GM21576 (cell line): ENCODE measurements around the gene GLTPD2.

Source experiments
- ATAC-seq: cut with Tn5 transposase; IDR thresholded peaks from one replicate; pipeline ENCODE4 v1.9.1; 2021; ENCODE audit warnings: mild to moderate bottlenecking, moderate library complexity; ENCODE audit not compliant: unreplicated experiment

The GLTPD2 gene

DNA sequence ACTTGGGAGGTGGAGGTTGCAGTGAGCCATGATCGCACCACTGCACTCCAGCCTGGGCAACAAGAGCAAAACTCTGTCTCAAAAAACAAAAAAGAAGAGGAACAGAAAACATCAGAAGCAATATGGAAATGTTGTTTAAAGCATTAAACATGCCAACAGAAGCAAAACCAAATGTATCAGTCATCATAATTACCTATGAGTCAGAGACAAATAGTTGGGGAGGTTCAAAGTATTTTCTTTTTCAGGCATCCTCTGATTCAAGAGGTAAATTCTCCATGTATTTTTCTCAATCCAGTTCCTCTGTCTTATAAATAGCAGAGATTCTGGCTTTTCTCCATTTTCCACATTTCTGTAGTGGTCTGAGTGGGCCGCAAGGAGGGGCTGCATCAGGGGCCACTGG is 19.1 kb upstream of the GLTPD2 start:
- ATAC-seq, result no peak

DNA sequence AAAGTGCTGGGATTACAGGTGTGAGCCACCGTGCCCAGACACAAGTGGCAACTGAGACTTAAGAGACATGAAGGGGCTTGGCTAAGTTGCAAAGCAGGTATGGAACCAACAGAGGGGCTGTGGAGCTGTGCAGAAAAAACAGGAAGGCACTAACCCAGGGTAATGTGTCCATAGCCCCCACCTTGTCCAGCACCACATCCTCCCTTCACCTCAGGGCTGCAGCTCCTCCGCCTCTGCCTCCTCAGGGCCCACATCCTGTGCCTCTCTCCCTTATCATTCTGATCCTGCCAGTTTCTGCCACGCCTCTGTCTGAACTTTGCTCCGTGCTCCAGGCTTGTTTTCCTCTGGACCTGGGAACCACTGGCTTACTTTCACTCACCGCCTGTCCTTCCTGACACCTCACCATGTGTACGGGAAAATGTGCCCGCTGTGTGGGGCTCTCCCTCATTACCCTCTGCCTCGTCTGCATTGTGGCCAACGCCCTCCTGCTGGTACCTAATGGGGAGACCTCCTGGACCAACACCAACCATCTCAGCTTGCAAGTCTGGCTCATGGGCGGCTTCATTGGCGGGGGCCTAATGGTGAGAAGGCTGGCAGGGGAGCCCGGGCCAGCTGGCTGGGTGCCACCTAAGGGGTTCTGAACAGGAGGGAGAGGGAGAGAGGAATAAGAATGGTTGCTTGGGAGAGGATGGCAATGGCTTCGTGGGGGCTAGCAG is 17.1 kb upstream of the GLTPD2 start, which contains the start of gene TM4SF5:
TM4SF5 (plus strand) TSS at position 368 of the 716 bp plus-strand sequence; CDS start at position 405, 37 bp downstream.
- no peak for ATAC-seq

DNA sequence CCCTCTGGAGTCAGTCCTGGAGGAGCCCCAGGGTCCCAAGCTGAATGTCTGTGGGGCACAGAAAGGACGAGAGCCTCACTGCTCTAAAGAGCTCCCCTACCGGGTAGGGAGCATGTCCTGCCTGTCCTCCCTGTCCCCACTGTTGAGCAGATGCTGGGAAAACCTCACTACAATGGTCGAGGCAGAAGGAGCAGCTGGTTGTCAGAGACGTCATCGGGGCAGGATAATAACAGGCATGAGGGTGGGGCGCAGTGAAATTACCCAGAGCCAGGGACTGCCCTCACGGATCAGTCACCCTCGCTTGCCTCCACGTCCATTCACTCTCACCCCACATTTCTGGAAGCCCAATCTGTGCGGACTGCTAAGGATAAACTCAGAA is 16.5 kb upstream of the GLTPD2 start:
- ATAC-seq, result no peak

DNA sequence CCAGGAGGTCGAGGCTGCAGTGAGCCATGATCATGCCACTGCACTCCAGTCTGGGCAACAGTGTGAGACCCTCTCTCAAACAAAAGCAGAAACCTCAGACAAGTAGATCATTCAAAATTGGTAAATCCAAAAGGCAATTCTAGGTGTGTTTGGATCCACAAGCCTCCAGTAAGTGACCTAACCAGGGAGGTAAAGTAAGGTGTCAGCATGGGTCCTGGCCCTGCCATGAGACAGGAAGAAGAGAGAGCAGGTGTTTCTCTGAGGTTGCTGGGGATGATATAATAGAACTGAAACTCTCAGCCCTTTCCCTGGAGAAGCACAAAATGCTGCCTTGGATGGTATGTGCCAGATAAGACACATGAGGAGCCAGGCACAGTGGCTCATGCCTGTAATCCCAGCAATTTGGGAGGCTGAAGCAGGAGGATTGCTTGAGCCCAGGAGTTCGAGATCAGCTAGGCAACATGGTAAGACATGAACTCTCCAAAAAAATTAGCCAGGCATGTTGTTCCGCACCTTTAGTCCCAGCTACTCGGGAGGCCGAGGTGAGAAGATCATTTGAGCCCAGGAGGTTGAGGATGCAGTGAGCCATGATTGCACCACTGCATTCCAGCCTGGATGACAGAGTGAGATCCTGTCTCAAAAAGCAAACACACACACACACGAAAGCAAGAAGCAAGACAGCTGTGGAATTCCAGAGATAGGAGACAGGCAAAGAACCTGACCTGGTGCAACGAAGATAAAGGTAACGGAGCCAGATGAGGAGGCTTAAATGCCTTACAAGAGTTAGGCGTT is 10.6 kb upstream of the GLTPD2 start:
- no peak for ATAC-seq

DNA sequence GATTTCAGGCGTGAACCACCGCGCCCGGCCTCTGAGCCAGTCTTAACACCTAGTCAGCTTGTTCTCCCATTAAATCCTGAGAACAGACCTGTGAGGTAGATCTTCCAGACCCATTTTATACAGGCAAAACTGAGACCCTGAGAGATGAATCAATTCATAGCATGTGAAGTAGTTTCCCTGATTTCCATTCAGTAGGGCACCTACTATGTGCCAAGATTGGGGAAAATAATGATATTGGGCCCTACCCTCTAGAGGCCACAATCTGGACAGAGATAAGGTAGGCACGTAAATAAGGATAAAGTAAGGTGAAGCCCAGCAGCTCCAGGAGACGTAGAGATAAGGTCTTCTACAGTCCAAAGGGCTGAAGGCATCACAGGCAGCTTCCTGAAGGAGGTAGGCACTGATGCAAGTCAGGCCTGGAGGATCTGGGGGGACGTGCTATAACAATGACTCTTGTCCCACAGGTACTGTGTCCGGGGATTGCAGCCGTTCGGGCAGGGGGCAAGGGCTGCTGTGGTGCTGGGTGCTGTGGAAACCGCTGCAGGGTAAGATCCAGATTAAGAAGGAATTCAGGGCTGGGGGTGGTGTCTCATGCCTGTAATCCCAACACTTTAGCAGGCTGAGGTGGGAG is 8.3 kb upstream of the GLTPD2 start:
- ATAC-seq, result no peak

DNA sequence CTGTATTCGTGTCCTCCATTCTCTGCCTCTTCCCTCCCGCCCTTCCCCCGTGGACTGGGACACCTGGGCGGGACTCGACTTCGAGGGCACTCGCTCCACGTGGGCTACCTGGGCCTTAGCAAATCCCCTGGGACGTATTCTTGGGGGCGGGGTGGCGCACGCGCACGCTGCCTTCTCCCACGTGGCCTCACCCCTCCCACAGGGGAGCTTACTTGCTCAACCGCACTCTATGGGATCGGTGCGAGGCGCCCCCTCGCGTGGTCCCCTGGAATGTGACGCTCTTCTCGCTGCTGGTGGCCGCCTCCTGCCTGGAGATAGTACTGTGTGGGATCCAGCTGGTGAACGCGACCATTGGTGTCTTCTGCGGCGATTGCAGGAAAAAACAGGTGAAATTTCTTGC is 6.1 kb upstream of the GLTPD2 start:
- ATAC-seq, result no peak

DNA sequence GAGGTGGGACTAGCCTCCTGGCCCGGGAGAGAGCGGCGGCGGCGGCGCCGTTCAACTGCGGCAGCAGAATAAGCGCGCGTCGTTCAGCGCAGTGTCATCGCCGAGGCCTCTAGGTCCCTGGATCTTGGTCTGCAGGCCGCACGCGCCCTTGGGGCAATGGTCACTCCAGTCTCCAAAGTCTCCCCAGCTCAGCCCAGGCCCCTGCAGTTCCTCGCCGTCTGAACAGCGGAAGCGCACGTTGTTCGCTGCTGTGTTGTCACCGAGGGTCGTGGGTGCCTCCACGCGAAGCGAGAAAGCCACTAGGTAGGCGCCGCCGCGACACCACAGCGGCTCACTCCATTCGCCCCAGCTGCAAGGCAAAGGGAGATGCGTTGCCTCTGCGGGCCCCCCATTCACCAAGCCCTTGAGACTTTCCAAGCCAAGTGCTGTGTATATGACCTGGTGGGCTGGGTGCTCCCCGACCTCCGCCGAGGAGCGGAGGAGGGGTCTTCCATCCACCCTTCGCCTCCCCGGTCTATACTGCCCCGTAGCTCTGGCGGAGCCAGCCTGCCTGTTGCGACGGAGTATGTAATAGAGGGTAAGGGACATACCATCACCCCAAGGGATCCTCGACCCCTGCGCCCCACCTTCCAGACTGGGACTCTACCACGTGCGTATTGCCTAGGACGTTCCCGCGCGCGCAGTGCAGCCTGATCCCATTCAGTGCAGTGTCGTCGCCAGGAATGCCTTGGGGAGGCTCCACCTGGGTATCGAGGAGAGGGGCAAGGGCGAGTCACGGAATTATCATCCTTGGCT is 3.3 kb upstream of the GLTPD2 start:
- ATAC-seq, result no peak

DNA sequence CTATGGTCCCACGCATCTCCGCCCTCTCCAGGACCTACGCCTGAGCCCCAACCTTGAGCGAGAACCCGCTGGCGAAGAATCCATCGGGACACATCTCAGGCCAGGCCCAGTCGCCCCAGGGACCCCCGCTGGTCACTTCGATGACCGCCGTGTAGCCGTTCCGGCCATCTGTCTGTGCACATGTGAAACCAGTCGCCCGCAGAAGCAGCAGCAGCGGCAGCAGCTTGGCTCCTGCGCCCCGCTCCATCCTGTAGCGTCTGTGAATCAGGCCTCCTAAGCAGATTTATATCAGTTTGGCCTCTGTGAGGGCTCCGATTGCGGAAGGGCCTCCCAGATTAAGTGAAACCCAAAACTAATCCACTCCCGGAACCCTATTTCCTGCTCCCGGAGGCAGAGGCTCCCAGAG is 2.7 kb upstream of the GLTPD2 start, which contains the start of gene VMO1:
VMO1 (minus strand) TSS at position 259 of the 406 bp plus-strand sequence; CDS start at position 247, 12 bp downstream.
- no peak for ATAC-seq

DNA sequence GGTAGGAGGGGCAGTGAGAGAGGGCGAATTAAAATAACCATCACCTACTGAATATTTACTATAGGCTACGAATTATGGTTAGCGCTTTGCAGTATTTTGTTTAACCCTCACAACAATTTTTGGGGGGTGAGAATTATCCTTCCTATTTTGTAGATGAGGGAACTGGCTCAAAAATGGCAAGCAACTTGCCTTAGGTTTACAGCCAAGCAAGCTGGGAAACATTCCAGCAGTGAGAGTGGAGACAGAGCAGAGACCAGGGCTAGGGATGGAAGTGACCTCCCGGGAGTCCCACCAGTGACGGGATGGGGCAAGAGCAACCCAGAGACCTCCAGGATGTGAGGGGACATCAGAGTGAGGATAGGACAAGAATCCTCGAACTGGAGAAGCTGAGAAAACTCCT is 2.2 kb upstream of the GLTPD2 start:
- no peak for ATAC-seq

DNA sequence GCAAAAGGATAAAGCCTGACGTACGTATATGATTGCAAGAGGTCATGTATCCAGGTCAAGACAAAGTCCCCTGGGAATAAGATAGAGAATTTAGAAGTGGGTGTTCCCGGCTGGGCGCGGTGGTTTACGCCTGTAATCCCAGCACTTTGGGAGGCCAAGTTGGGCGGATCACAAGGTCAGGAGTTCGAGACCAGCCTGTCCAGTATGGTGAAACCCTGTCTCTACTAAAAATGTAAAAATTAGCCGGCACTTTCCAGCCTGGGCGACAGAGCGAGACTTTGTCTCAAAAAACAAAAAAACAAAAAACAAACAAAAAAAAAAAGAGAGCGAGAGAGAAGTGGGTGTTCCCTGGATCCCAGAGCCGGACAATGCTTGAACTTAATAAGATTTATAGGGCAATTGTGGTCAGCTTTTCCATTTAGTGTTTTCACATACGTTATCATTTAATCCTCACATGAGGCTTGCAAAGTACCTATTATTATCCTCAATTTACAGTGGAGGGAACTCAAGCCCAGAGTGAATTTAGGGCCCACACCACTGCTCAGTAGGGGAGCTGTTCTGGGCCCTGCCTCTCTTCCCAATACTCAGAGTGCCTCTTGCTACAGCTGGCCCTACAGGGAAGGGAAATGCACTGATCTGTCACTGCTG is 481 bp upstream of the GLTPD2 start:
- no peak for ATAC-seq

DNA sequence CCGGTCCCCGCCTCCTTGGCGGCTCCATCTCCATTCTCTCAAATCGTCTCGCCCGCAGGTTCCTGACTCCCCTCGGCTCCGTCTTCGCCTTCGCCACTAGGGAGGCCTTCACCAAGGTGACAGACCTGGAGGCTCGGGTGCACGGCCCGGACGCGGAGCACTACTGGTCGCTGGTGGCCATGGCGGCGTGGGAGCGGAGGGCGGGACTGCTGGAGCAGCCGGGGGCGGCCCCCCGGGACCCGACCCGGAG is 862 bp downstream of the GLTPD2 start:
- peak; percentile 30 for ATAC-seq

DNA sequence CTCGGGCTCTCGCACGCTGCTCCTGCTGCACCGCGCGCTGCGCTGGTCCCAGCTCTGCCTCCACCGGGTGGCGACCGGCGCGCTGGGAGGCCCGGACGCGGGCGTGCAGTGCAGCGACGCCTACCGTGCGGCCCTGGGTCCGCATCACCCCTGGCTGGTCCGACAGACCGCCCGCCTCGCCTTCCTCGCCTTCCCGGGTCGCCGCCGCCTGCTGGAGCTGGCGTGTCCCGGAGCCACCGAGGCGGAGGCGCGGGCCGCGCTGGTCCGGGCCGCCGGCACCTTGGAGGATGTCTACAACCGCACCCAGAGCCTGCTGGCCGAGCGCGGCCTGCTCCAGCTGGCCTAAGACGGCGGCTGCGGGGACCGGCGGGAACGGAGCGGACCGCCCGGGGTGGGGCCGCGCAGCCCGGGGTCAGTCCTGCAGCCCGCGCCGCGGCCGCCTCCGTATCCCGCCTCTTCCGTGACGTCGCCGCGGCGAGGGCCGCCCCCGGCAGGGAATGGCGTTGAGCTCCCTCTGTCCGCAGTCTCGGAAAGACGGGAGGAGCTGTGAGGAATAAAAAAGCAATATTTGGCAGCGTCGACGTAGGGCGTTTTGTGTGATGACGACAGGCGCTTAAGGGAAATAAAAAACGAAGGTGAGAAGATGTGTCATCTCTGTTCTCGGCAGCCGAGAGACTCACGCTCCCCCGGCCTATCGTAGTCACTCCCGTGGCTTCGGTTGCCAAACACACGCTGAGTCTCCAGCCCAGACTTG is 1.4 kb downstream of the GLTPD2 start:
- ATAC-seq, result peak; percentile 80

DNA sequence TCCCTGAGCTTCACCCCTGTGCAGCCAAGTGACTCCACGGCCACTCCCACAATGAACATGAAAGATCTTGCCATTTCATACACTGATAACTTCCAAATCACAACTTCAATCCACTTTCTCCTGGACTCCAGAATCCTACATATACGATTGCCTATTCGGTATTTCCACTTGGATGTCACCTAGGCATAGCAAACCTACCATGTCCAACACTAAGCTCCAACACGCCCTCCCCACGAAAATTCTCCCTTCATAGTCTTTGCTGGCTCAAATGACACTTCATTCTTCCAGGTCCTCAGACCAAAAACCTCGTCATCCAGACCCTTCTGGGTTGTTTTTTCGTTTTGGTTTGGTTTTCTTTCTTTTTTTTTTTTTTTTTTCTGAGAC is 1.9 kb downstream of the GLTPD2 start:
- no peak for ATAC-seq

DNA sequence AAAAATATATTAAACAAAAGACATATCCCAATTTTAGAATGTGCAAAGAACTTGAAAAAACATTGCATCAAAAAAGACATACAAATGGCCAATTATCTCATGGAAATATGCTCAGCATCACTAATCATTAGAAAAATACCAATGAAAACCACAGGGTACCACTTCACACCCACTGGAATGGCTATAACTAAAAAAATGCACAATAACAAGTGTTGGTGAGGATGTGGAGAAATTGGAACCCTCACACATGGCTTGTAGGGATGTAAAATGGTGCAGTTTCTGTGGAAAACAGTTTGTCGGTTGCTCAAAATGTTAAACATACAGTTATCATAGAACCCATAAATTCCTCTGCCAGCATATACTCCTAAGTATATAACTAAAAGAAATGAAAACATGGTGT is 6.4 kb downstream of the GLTPD2 start:
- no peak for ATAC-seq

DNA sequence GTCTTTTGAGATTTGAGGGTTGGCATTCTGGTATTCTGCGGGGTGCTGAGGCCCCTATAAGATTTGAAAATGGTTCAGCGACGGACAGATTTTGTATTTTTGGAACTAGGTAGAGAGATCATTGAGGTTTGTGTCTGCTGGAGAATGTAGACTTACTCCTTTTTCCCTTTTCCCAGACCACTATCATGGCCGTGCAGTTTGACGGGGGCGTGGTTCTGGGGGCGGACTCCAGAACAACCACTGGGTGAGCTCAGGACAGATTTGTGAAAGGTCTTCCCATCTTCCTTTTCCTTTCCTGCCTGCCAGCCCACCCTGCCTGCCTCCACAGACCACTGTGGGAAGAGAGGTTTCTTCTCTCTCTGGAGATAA is 7.8 kb downstream of the GLTPD2 start:
- ATAC-seq, result no peak

DNA sequence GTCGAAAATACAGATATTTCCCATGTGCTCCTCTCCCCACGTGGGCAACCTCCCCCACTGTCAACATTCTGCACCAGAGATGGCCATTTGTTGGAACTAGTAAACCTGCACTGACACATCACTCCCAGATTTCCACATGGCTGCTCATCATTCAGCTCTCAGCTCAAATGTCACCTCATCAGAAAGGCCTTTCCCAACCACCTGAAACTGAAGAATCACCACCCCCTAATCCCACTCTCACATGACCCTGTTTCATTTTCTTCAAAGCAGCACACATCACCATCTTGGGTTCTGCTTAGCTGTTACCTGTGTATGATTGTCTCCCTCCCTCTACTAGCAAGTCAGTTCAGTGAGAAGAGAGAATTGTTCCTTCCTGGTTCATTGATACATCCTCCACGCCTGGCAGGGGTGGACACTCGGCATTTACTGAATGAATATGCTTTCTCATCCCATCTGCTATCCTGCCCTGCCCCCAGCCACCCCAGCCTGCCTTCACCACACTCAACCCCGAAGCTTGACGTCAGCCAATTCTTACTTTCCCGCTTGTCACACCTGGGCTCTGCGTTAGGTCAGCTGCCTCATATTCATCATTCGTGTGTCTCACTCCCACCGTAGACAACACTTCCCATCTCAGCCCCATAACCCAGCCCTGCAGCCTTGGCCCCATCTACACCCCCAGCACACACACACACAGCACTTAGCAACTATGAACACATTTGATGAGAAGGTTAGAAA is 11.9 kb downstream of the GLTPD2 start:
- ATAC-seq, result no peak

DNA sequence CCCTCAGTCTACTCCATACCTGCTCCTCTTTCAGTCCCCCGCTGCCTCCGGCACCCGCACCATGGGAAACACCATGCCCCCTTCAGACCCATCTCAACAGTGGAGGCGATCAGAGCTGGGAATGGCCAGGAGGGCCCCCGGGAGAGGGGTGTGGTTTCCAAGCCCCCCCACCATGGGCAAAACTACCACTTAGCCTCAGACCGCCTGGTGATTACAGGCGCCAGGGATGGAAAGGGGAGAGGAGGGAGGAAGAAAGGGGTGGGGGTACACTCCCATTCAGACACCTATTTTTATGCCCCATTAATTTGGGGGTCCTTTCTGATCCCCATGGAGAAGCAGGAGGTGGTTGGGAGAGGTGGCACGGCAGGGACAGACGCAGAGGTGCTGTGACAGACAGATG is 13.5 kb downstream of the GLTPD2 start, which contains the start of gene C17orf114:
C17orf114 (minus strand) TSS at position 101 of the 400 bp plus-strand sequence.
- ATAC-seq, result no peak

DNA sequence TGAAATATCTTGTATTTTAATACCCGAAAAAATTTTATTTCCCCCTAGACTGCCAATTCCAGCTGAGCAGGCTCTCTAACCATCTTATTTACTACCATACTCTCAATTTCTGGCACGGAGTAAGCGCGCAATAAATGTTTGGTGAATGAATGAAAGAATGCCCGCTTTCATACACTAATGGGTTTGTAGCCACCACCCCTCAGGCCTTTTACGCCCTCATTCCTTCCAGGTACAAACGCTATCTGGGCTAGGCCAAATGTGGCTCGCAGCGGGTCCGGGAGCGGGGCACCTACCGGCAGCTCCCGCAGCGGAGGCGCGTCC is 17.7 kb downstream of the GLTPD2 start:
- ATAC-seq, result no peak

DNA sequence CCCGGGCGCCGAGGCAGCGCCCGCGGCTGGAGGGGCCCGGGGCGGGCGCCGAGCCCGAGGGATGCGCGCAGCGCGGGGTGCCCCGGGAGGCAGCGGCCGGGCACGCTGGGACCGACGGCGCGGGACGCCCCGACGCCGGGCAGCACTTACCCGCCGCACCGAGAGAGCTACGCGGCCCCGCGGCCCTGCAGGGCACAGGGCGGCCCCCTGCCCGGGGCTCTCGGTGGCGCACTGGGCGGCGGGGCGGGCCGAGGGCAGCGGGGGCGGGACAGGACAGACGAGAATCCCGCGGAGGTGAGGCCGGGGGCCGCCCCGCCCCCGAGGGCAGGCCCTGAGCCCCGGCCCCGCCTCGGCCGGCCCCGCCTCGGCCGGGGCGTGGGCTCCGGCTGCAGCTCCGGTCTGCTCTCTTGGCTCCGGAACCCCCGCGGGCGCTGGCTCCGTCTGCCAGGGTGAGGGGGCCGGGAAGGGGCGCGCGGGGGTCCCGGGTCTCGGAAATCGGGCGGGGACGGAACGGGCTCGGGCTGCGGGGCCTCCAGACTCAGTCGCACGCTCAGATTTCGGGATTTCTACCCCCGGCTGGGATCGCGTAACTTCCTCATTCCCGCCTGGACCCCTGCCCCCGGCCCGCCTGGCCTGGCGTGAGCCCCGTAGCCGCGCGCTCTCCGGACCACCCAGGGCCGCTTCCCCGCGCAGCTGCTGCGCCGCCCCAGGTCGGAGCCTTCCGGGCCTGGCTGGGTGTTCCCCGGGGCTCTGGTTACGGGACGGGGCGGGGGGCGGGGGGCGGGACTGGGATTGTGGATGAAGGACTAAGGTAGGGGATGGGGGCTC is 18.2 kb downstream of the GLTPD2 start, which contains the start of gene PLD2:
PLD2 (plus strand) TSS at position 376 of the 828 bp plus-strand sequence. CDS start 621 bp downstream, outside the sequence.
- peak; percentile 83 for ATAC-seq
